OCI-LY7 (cell line): ENCODE results near the gene FBXW7. TPM values are rescaled to one million over a fixed set of nuclear protein-coding genes. Genes with fewer than 3 reads are reported as not detected.
A peak's percentile ranks its signal among the peaks of the same experiment; 100 is the strongest.

Source experiments
- BruUV-seq: library from RNA; stranded (reverse); fragments of 400-500 nt; replicated peaks from 2 replicates; lab custom pipeline; 2021; lab: Mats Ljungman, UMichigan
- CTCF ChIA-PET: fragments of 300-600 bp; sonication (Branson Sonifier 250); formaldehyde crosslinking; loops from one replicate; lab custom pipeline; 2022; ENCODE audit warnings: antibody characterized with exemption; ENCODE audit not compliant: unreplicated experiment; lab: Charles Lee
- POLR2A ChIA-PET: fragments of 300-600 bp; sonication (Branson Sonifier 250); formaldehyde crosslinking; loops from one replicate; lab custom pipeline; 2022; ENCODE audit warnings: antibody characterized with exemption; lab: Charles Lee
- DNase-seq: peaks from one replicate; pipeline ENCODE4 v3.0.0-alpha.2; 2015; ENCODE audit warnings: low spot score
- H2AFZ ChIP-seq: fragments of 200-600 bp; sonication (generic), shearing (Covaris generic); 2 replicates; pipeline ENCODE4 v1.6.1; 2014; ENCODE audit warnings: mild to moderate bottlenecking, antibody characterized with exemption, low read length, moderate library complexity
- H3K27ac ChIP-seq: fragments of 200-600 bp; sonication (generic); 2 replicates; pipeline ENCODE4 v1.5.1; 2014; ENCODE audit warnings: mixed run types, low read depth, mild to moderate bottlenecking, moderate library complexity, low read length, inconsistent platforms; ENCODE audit not compliant: poor library complexity, severe bottlenecking
- H3K36me3 ChIP-seq: fragments of 200-600 bp; sonication (generic); 2 replicates; pipeline ENCODE4 v1.6.1; 2014; ENCODE audit warnings: mild to moderate bottlenecking, antibody characterized with exemption, low read length, moderate library complexity, mixed read lengths; ENCODE audit not compliant: insufficient read depth
- H3K4me1 ChIP-seq: fragments of 200-600 bp; sonication (generic); 2 replicates; pipeline ENCODE4 v1.5.1; 2014; ENCODE audit warnings: mild to moderate bottlenecking, low read length; ENCODE audit not compliant: insufficient read depth, poor library complexity, severe bottlenecking
- H3K4me2 ChIP-seq: fragments of 200-600 bp; sonication (generic); 2 replicates; pipeline ENCODE4 v1.6.1; 2014; ENCODE audit warnings: mild to moderate bottlenecking, low read length
- H3K4me3 ChIP-seq: fragments of 200-600 bp; sonication (generic); 2 replicates; pipeline ENCODE4 v1.5.1; 2014; ENCODE audit warnings: mild to moderate bottlenecking, low read depth, low read length; ENCODE audit not compliant: poor library complexity, severe bottlenecking
- H3K79me2 ChIP-seq: fragments of 200-600 bp; sonication (generic); 2 replicates; pipeline ENCODE4 v1.6.1; 2016; ENCODE audit warnings: low read depth, mild to moderate bottlenecking, low read length, moderate library complexity, mixed read lengths; ENCODE audit not compliant: insufficient read depth
- H3K9me2 ChIP-seq: fragments of 200-600 bp; sonication (generic); 2 replicates; pipeline ENCODE4 v1.6.1; 2016; ENCODE audit warnings: mild to moderate bottlenecking, low read length, mixed read lengths; ENCODE audit not compliant: insufficient read depth
- H3K9me3 ChIP-seq: fragments of 200-600 bp; sonication (generic); 2 replicates; pipeline ENCODE4 v1.6.1; 2014; ENCODE audit warnings: mild to moderate bottlenecking, mixed run types, low read length, mixed read lengths
- H4K20me1 ChIP-seq: fragments of 200-600 bp; sonication (generic); 2 replicates; pipeline ENCODE4 v1.6.1; 2014; ENCODE audit warnings: mild to moderate bottlenecking, antibody characterized with exemption, low read length, moderate library complexity, mixed read lengths; ENCODE audit not compliant: insufficient read depth
- EZH2phosphoT487 ChIP-seq: fragments of 200-600 bp; sonication (generic); IDR thresholded peaks from 2 replicates; pipeline ENCODE4 v1.6.1; 2018; ENCODE audit warnings: low read depth, borderline replicate concordance, mild to moderate bottlenecking, mixed run types, antibody characterized with exemption, low read length, moderate library complexity, mixed read lengths
- intact Hi-C: fragments of 100-400 bp; cut with micrococcal nuclease; formaldehyde crosslinking; loops from one replicate; pipeline ENCODE4 v1.10.0; 2022; ENCODE audit not compliant: unreplicated experiment
- total RNA-seq, 2 experiments: library from RNA; depleted of rRNA in 1 of 2; stranded (reverse); fragments of >200 nt in 1 of 2; shearing (Covaris generic) in 1 of 2; gene quantifications; 2 replicates each; pipeline ENCODE4 v1.2.3, GENCODE V29; 2014 to 2022
- TF ChIP-seq, protein P1 (sequence below): fragments of 200-600 bp; sonication (generic); conservative IDR thresholded peaks from 2 replicates; pipeline ENCODE4 v1.5.1; 2014; ENCODE audit warnings: mild to moderate bottlenecking, antibody characterized with exemption, low read length, moderate library complexity, mixed read lengths

Gene FBXW7
- total RNA-seq, 2 experiments from 2014 or later, result 58.8 to 102 TPM

DNA sequence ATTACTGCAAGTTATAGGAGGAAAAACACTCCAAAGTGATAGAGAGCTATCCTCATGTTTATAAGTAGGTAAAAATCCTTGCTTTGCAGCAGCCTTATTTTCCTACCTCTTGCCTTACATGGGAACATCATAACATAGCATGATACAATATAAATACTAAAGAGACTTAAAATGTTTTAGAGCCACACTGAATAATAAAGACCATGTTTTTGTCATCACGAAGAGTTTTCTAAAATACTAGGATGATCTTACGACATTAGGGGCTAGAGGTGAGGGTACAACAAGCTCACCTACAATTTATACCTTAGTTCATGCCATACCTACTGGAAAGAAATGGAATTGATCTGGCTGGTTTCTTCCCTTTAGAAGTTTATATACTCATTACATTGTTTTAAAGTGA, 184.8 kb downstream of the FBXW7 start:
- peaks cover 4% of the 10 kb centered on the region; the same call in 1 of the 2 replicates for H3K79me2 ChIP-seq
- intact Hi-C loops, result no loop called here
- peaks cover 9% of the 10 kb centered on the region for H3K36me3 ChIP-seq
- H4K20me1 ChIP-seq, result peaks cover 11% of the 10 kb centered on the region; the same call in 1 of the 2 replicates
- TF ChIP-seq EZH2phosphoT487, result no peak
- TF ChIP-seq, protein P1, sequence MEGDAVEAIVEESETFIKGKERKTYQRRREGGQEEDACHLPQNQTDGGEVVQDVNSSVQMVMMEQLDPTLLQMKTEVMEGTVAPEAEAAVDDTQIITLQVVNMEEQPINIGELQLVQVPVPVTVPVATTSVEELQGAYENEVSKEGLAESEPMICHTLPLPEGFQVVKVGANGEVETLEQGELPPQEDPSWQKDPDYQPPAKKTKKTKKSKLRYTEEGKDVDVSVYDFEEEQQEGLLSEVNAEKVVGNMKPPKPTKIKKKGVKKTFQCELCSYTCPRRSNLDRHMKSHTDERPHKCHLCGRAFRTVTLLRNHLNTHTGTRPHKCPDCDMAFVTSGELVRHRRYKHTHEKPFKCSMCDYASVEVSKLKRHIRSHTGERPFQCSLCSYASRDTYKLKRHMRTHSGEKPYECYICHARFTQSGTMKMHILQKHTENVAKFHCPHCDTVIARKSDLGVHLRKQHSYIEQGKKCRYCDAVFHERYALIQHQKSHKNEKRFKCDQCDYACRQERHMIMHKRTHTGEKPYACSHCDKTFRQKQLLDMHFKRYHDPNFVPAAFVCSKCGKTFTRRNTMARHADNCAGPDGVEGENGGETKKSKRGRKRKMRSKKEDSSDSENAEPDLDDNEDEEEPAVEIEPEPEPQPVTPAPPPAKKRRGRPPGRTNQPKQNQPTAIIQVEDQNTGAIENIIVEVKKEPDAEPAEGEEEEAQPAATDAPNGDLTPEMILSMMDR, result no peak
- no peaks in the 10 kb centered on the region for H3K9me2 ChIP-seq
- H3K4me1 ChIP-seq, result no peaks in the 10 kb centered on the region
- no peak overlapping the region for H3K27ac ChIP-seq
- no peaks in the 10 kb centered on the region for H3K9me3 ChIP-seq
- POLR2A ChIA-PET, result interaction anchor here (0.5 to 1.1 kb wide), 4 partner anchors 12 to 36 kb away, joined by 3 to 5 read pairs (median 4); no protein-coding TSS in a partner anchor
- H2AFZ ChIP-seq, result no peak overlapping the region
- no peak overlapping the region for H3K4me3 ChIP-seq
- DNase-seq, result no peak
- CTCF ChIA-PET, result no interaction called here
- no peak overlapping the region for H3K4me2 ChIP-seq
- no TSS peak for BruUV-seq

DNA sequence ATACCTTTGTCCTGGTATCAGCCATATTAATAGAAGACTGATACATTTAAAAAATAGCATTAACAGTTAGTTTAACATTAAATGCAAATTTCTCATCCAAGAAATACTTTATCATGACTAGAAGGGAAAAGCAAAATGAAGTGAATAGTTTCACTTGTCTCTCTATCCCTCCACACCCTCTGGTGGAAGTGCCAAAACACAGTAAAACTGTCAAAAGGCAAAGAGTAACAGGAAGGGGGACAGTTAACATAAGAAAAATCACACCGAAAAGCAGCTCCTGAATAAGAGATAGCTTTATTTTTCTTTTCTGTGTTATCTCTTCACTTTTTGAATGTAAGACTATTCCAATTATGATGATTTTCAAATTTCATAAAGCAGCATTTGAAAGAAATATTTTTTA, 187.2 kb downstream of the FBXW7 start:
- Histone ChIP-seq H2AFZ (no peak overlapping the region), H3K79me2 (no peaks in the 10 kb centered on the region), H3K4me2 (no peak overlapping the region), H3K36me3 (peaks cover 24% of the 10 kb centered on the region), H4K20me1 (peaks cover 10% of the 10 kb centered on the region; the same call in 1 of the 2 replicates), H3K4me1 (no peaks in the 10 kb centered on the region), H3K4me3 (no peak overlapping the region), H3K9me3 (no peaks in the 10 kb centered on the region), H3K27ac (no peak overlapping the region), H3K9me2 (no peaks in the 10 kb centered on the region)
- no TSS peak for BruUV-seq
- TF ChIP-seq, protein P1, result 0 out of 2 replicates have a peak, but pooled peaks have one; percentile 34
- TF ChIP-seq EZH2phosphoT487, result no peak
- DNase-seq, result no peak
- ChIA-PET POLR2A (interaction anchor here (1.2 kb wide), 1 partner anchor 551 kb away, joined by 3 read pairs; no protein-coding TSS in a partner anchor), CTCF (no interaction called here)
- intact Hi-C loops, result no loop called here

DNA sequence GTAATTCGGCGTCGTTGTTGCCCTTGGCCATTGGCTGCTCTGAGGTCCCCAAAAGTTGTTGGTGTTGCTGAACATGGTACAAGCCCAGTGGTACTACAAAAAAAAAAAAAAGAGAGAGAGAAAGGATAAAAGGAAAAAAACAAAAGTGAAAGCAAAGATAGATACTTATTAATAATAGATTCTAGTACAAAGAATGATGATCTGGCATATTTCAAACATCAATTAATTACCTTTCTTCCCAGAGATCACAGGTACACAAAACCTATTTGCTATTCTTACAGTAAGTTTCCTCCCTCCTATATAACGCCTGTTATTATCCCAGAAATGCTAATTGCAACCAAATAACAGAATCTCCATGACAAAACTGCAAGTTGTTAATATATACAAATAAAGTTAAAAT, 188.9 kb downstream of the FBXW7 start:
- Histone ChIP-seq H3K4me1 (no peaks in the 10 kb centered on the region), H2AFZ (no peak overlapping the region), H3K27ac (no peak overlapping the region), H3K9me3 (no peaks in the 10 kb centered on the region), H3K79me2 (no peaks in the 10 kb centered on the region), H3K9me2 (no peaks in the 10 kb centered on the region), H3K4me3 (no peak overlapping the region), H3K36me3 (peaks cover 24% of the 10 kb centered on the region), H3K4me2 (no peak overlapping the region), H4K20me1 (no peaks in the 10 kb centered on the region)
- intact Hi-C loops, result no loop called here
- no TSS peak for BruUV-seq
- no peak for TF ChIP-seq EZH2phosphoT487
- TF ChIP-seq, protein P1, result no peak
- no peak for DNase-seq
- ChIA-PET CTCF (no interaction called here), POLR2A (no interaction called here)
